Testis (tissue), 3 donors: ENCODE measurements around the gene SMIM36. TPM values are rescaled to one million over a fixed set of nuclear protein-coding genes. Genes with fewer than 3 reads are reported as not detected.
"Not testable (repeated sequence)": the region's sequence is repeated elsewhere in the genome, so short reads cannot be mapped to it uniquely, and the experiment has no call there.

Experiments
- DNase-seq: peaks from one replicate; pipeline ENCODE4 v3.0.0-alpha.2; 2019
- H3K27ac ChIP-seq, 2 donors: fragments of 200-600 bp; sonication (generic); one replicate each; pipeline ENCODE4 v1.5.1; 2019
- H3K27me3 ChIP-seq: fragments of 200-600 bp; sonication (generic); one replicate; pipeline ENCODE4 v1.5.1; 2019
- H3K36me3 ChIP-seq: fragments of 200-600 bp; sonication (generic); one replicate; pipeline ENCODE4 v1.5.1; 2017; ENCODE audit warnings: low read depth; ENCODE audit errors: missing control alignments
- H3K4me1 ChIP-seq: fragments of 200-600 bp; sonication (generic); one replicate; pipeline ENCODE4 v1.5.1; 2019
- H3K4me3 ChIP-seq, 2 donors: fragments of 200-600 bp; sonication (generic); one replicate each; pipeline ENCODE4 v1.5.1; 2017 to 2019
- H3K9me3 ChIP-seq: fragments of 200-600 bp; sonication (generic); one replicate; pipeline ENCODE4 v1.5.1; 2017
- POLR2A ChIP-seq: fragments of 450-650 bp; IDR thresholded peaks from one replicate; pipeline ENCODE4 v1.6.1; 2017; ENCODE audit warnings: antibody characterized with exemption, mild to moderate bottlenecking, moderate library complexity
- WGBS, 2 donors: methylation state at CpG; one replicate each; pipeline ENCODE4 v1.1.5; 2018; 5-methylcytosine and 5-hydroxymethylcytosine counted together
- intact Hi-C: fragments of 100-400 bp; cut with DNase I; formaldehyde crosslinking; loops from one replicate; pipeline ENCODE4 v1.15.1; 2023; ENCODE audit warnings: low total_unique reads
- polyA plus RNA-seq: library from polyadenylated mRNA; stranded (reverse); fragments of 350-450 nt; fragmentation: Illumina TruSeq; extraction: RNeasy Lipid Tissue Mini Kit (QIAGEN cat#74804); gene quantifications from one replicate; pipeline ENCODE4 v1.2.3, GENCODE V29; 2014; ENCODE audit warnings: low read depth, low replicate concordance; ENCODE audit not compliant: insufficient read depth
- total RNA-seq, 2 donors: library from RNA; depleted of rRNA; stranded (reverse); fragments of >200 nt; gene quantifications; one replicate each; pipeline ENCODE4 v1.2.3, GENCODE V29; 2016
- TF ChIP-seq, protein P1 (sequence below), 3 experiments: fragments of 450-650 bp in 2 of 3; fragments of 200-600 bp in 1 of 3; sonication (generic) in 1 of 3; IDR thresholded peaks; one replicate each; pipeline ENCODE4 v1.5.1; 2016 to 2019; ENCODE audit warnings: antibody characterized with exemption in 3 of 3, mild to moderate bottlenecking in 2 of 3, moderate library complexity in 1 of 3

Gene SMIM36
- total and polyA plus RNA-seq, 3 donors from 2014 or later, result 0.55 to 26.0 (median 9.5) TPM

DNA sequence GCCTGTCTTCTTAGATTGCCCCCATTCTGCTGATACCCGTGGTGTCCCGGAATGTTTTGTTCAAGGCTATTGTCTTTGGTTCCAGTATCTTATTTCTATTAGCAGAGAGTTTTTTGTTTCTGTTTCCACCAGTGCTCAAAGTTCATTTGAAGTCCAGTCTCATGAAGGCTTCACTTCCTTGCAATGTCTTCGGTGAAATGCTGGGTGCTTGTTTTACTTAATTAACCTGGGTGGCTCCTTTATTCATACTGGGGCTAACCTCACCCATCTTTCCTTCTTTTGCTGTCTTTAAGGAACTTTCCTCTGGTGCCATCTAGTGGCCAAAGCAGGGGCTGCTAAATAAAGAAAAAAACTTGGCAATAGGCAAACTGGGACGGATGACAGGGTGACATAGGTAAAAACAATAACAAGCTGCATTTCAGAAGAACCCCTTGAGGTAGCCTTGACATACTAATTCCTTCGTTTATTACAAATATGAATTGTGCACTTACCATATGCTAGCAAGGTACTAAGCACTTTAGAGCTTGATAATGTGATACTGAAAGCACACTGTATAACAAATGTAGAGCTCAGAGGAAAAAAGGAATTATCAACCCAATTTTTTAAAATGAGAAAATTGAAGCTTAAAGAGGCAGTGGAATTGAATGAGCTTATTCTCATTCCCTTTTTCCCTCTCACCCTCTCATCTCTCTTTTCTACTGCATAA, 2.8 kb upstream of the SMIM36 start:
- Histone ChIP-seq H3K9me3 (no peaks in the 10 kb centered on the region), H3K27me3 (no peaks in the 10 kb centered on the region), H3K4me1 (no peaks in the 10 kb centered on the region), H3K4me3 (no peak overlapping the region), H3K36me3 (no peaks in the 10 kb centered on the region), H3K27ac (no peak overlapping the region)
- DNase-seq, result peak; percentile 92
- intact Hi-C loops, result no loop called here
- WGBS, 2 donors, result 7 to 21% methylated on average over 5 of the region's 5 CpGs
- TF ChIP-seq, protein P1, sequence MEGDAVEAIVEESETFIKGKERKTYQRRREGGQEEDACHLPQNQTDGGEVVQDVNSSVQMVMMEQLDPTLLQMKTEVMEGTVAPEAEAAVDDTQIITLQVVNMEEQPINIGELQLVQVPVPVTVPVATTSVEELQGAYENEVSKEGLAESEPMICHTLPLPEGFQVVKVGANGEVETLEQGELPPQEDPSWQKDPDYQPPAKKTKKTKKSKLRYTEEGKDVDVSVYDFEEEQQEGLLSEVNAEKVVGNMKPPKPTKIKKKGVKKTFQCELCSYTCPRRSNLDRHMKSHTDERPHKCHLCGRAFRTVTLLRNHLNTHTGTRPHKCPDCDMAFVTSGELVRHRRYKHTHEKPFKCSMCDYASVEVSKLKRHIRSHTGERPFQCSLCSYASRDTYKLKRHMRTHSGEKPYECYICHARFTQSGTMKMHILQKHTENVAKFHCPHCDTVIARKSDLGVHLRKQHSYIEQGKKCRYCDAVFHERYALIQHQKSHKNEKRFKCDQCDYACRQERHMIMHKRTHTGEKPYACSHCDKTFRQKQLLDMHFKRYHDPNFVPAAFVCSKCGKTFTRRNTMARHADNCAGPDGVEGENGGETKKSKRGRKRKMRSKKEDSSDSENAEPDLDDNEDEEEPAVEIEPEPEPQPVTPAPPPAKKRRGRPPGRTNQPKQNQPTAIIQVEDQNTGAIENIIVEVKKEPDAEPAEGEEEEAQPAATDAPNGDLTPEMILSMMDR (IDR thresholded peaks at IDR 0.05), result peak; percentile 84 to 98 (median 87)
- TF ChIP-seq POLR2A, result no peak

DNA sequence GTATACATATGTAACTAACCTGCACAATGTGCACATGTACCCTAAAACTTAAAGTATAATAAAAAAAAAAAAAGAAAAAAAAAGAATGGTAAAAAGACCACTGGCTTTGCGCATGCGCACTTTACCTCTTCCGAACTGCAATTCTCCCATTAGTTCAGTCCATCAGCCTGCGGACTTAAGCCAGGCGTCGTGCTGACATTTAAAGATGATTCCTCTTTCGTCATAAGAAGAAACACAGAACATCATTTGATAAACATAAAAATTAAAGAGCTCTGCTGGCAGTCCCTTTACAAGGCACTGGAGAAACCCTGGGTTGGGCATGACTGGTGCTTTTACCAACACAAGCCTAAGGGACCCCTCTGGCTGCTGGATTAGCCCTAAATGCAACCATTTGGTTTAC, 3.6 kb downstream of the SMIM36 start:
- H3K4me3 ChIP-seq, DNase-seq, H3K36me3 ChIP-seq, H3K9me3 ChIP-seq, intact Hi-C loops, H3K27ac ChIP-seq, H3K27me3 ChIP-seq, H3K4me1 ChIP-seq: not testable (repeated sequence)
- WGBS, 2 donors, result 82 to 89% methylated on average over 7 of the region's 7 CpGs

DNA sequence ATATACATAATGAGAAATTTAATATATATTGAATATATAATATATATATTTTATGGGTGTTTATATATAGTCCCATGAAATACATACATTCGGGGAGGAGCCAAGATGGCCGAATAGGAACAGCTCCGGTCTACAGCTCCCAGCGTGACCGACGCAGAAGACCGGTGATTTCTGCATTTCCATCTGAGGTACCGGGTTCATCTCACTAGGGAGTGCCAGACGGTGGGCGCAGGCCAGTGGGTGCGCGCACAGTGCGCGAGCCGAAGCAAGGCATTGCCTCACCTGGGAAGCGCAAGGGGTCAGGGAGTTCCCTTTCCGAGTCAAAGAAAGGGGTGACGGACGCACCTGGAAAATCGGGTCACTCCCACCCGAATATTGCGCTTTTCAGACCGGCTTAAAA, 9.6 kb downstream of the SMIM36 start:
- H3K4me1 ChIP-seq, DNase-seq, H3K9me3 ChIP-seq, H3K27ac ChIP-seq, H3K27me3 ChIP-seq, H3K36me3 ChIP-seq, H3K4me3 ChIP-seq, intact Hi-C loops: not testable (repeated sequence)
- 89 to 96% methylated on average over 12 to 23 of the region's 23 CpGs for WGBS, 2 donors

DNA sequence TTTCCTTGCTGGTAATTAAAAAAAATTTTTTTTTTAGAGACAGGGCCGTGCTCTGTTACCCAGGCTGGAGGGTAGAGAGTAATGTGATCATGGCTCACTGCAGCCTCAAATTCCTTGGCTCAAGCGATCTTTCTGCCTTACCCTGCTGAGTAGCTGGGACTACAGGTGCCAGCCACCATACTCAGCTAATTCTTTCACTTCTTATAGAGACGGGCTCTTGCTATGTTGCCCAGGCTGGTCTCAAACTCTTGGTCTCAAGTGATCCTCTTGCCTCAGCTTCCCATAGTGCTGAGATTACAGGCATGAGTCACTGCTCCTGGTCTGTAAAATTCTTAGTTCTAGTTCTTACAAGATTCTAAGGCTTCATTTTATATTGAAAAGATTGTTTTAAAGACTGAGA, 11.1 kb downstream of the SMIM36 start:
- Histone ChIP-seq H3K36me3 (no peaks in the 10 kb centered on the region), H3K27ac (no peak overlapping the region), H3K9me3 (no peaks in the 10 kb centered on the region), H3K4me3 (no peak overlapping the region), H3K27me3 (no peaks in the 10 kb centered on the region), H3K4me1 (no peaks in the 10 kb centered on the region)
- intact Hi-C loops, result no loop called here
- WGBS, 2 donors, result 73 to 78% methylated on average over 3 of the region's 3 CpGs
- TF ChIP-seq, protein P1 (IDR thresholded peaks at IDR 0.05), result no peak
- TF ChIP-seq POLR2A, result no peak
- DNase-seq, result no peak

DNA sequence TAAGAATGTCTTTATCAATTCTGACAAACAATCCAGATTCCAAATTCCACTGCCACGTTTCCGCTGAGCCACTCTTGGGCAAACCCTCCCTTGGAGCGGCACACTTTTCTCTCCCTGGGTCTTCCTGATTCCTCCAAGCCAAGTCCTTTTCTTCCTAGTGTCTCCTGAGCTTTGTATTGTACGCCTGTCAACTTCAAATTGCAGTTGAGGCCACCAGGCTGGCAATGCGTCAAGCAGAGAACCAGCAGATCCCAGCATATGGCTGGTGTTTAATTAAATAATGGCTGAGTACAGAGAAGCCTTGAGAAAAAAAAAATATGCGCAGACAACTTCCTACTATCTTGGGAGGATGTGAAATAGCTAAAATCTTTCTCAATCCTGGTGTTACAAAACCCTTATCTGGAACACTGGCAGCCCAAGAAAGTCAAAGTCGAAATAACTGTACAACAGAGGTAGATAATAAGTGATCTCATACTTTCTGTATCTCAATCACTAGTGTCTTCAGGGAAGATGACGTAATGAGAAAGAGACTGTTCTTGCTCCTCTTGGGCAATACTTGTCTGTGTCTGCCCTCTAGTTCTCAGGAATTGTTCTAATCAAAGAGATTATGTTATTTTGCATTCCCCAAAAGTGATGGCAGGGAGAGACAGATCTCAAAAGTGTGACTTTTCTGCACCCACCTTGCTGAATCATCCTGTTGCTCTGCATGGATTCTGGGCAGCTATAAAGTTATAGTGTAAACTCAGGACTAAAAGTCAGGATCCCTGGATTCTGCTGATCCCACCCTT, 15.0 kb downstream of the SMIM36 start:
- no peaks in the 10 kb centered on the region for H3K9me3 ChIP-seq
- H3K36me3 ChIP-seq, result no peaks in the 10 kb centered on the region
- no peaks in the 10 kb centered on the region for H3K27me3 ChIP-seq
- TF ChIP-seq POLR2A, result no peak
- TF ChIP-seq, protein P1 (IDR thresholded peaks at IDR 0.05), result no peak
- no peaks in the 10 kb centered on the region for H3K4me1 ChIP-seq
- intact Hi-C loops, result no loop called here
- H3K4me3 ChIP-seq, result no peak overlapping the region
- DNase-seq, result peak; percentile 20
- WGBS, 2 donors, result 46 to 56% methylated on average over 8 of the region's 8 CpGs
- peak overlapping the region; percentile 27 to 35 for H3K27ac ChIP-seq
